Cardiac septum (tissue), 1 donor: ENCODE measurements around the gene C19orf12. TPM values are rescaled to one million over a fixed set of nuclear protein-coding genes. Genes with fewer than 3 reads are reported as not detected.

Source experiments
- total RNA-seq: library from RNA; stranded (reverse); fragmentation: NEBNext Ultra II Directional; extraction: Animal tissue kit (Norgen Biotek cat#: 25700); gene quantifications from one replicate; pipeline ENCODE4 v1.2.1, GENCODE V29; 2021
- donor health status: DM: no; HTN: no; CAD: no.

The C19orf12 gene
- total RNA-seq, 1 donor from 2014 or later, result 38.0 TPM

Other genes with a start within 250 kb of the C19orf12 start
- not detected for gene VSTM2B, start 189.3 kb downstream of the C19orf12 start, total RNA-seq
- 47.8 TPM for gene POP4, start 109.0 kb downstream of the C19orf12 start, total RNA-seq
- gene PLEKHF1, start 49.8 kb downstream of the C19orf12 start, total RNA-seq, result 9.5 TPM
- gene CCNE1, start 96.7 kb upstream of the C19orf12 start, total RNA-seq, result 1.9 TPM
- gene URI1, start 227.0 kb upstream of the C19orf12 start, total RNA-seq, result 47.1 TPM